Esophagus muscularis mucosa (tissue), 4 donors: ENCODE data around the gene COL6A1.

Experiments used
- EP300 ChIP-seq: sonication (generic); formaldehyde crosslinking; IDR thresholded peaks from one replicate; pipeline ENCODE4 v1.6.1; 2017; ENCODE audit warnings: antibody characterized with exemption
- POLR2AphosphoS5 ChIP-seq, 2 donors: sonication (generic); formaldehyde crosslinking; IDR thresholded peaks; one replicate each; pipeline ENCODE4 v1.6.1; 2017; ENCODE audit warnings: antibody characterized with exemption in 2 of 2
- TF ChIP-seq, protein P1 (sequence below), 3 experiments: fragments of 200-600 bp in 2 of 3; fragments of 450-650 bp in 1 of 3; sonication (generic) in 2 of 3; IDR thresholded peaks; one replicate each; pipeline ENCODE4 v1.5.1; 2017 to 2019; ENCODE audit warnings: antibody characterized with exemption in 3 of 3, mild to moderate bottlenecking in 2 of 3, moderate library complexity in 1 of 3

DNA sequence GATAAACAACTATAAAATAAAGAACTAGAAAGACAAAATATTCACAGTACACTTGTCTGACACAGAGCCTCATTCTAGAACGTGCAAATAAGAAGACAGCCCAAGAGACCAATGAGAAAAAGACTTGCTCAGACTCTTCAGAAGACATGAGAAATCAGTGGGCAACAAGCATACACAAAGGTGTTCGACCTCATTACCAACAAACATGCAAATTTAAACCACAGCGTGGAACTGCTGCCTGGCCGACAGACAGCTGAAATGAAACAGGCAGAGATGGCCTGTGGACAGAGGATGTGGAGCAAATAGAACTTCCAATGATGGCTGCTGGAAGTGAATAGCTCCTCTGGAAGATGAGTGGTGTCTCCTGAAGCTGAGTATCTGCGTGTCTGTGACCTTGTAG is 22.4 kb upstream of the COL6A1 start:
- TF ChIP-seq POLR2AphosphoS5 (IDR thresholded peaks at IDR 0.05) (no peak), EP300 (no peak)
- TF ChIP-seq, protein P1, sequence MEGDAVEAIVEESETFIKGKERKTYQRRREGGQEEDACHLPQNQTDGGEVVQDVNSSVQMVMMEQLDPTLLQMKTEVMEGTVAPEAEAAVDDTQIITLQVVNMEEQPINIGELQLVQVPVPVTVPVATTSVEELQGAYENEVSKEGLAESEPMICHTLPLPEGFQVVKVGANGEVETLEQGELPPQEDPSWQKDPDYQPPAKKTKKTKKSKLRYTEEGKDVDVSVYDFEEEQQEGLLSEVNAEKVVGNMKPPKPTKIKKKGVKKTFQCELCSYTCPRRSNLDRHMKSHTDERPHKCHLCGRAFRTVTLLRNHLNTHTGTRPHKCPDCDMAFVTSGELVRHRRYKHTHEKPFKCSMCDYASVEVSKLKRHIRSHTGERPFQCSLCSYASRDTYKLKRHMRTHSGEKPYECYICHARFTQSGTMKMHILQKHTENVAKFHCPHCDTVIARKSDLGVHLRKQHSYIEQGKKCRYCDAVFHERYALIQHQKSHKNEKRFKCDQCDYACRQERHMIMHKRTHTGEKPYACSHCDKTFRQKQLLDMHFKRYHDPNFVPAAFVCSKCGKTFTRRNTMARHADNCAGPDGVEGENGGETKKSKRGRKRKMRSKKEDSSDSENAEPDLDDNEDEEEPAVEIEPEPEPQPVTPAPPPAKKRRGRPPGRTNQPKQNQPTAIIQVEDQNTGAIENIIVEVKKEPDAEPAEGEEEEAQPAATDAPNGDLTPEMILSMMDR (IDR thresholded peaks at IDR 0.05): no peak
